Measurements from ENCODE around the gene CDO1.

DNA sequence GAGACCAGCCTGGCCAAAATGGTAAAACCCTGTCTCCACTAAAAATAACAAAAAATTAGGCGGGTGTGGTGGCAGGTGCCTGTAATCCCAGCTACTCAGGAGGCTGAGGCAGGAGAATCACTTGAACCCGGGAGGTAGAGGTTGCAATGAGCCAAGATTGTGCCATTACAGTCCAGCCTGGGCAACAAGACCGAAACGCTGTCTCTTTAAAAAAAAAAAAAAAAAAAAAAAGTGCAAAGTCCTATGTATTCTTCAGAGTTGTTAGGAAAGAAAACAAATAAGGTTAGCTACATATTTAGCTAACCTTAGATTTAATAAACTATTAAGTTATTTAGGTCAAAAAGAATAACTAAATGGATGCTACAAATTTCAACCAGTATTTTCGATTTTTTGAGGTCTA is 13.5 kb upstream of the CDO1 start:
- TF ChIP-seq, protein P1, sequence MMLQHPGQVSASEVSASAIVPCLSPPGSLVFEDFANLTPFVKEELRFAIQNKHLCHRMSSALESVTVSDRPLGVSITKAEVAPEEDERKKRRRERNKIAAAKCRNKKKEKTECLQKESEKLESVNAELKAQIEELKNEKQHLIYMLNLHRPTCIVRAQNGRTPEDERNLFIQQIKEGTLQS (CRISPR knock-in tag; conservative IDR thresholded peaks at IDR 0.05) = no peak
- TF ChIP-seq TEAD4 (CRISPR knock-in tag; IDR thresholded peaks at IDR 0.05) (no peak), ZNF317 (CRISPR knock-in tag; IDR thresholded peaks at IDR 0.05; ENCODE audit: borderline replicate concordance, low read depth) (no peak)
- TF ChIP-seq, protein P2, sequence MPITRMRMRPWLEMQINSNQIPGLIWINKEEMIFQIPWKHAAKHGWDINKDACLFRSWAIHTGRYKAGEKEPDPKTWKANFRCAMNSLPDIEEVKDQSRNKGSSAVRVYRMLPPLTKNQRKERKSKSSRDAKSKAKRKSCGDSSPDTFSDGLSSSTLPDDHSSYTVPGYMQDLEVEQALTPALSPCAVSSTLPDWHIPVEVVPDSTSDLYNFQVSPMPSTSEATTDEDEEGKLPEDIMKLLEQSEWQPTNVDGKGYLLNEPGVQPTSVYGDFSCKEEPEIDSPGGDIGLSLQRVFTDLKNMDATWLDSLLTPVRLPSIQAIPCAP (CRISPR knock-in tag; IDR thresholded peaks at IDR 0.05) = no peak
- TF ChIP-seq, protein P3, sequence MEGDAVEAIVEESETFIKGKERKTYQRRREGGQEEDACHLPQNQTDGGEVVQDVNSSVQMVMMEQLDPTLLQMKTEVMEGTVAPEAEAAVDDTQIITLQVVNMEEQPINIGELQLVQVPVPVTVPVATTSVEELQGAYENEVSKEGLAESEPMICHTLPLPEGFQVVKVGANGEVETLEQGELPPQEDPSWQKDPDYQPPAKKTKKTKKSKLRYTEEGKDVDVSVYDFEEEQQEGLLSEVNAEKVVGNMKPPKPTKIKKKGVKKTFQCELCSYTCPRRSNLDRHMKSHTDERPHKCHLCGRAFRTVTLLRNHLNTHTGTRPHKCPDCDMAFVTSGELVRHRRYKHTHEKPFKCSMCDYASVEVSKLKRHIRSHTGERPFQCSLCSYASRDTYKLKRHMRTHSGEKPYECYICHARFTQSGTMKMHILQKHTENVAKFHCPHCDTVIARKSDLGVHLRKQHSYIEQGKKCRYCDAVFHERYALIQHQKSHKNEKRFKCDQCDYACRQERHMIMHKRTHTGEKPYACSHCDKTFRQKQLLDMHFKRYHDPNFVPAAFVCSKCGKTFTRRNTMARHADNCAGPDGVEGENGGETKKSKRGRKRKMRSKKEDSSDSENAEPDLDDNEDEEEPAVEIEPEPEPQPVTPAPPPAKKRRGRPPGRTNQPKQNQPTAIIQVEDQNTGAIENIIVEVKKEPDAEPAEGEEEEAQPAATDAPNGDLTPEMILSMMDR (IDR thresholded peaks at IDR 0.05) = no peak

Data from WTC11 (cell line).